Glutamatergic neuron (in vitro differentiated cells): ENCODE data around the gene RNF125. TPM values are rescaled to one million over a fixed set of nuclear protein-coding genes. Genes with fewer than 3 reads are reported as not detected.

Source experiments
- DNase-seq: peaks from one replicate; pipeline ENCODE4 v3.0.0; 2022
- H3K27ac Mint-ChIP-seq: one replicate; pipeline ENCODE4 v1.8.0; 2020; ENCODE audit warnings: mild to moderate bottlenecking, mixed read lengths, inconsistent platforms; ENCODE audit not compliant: unreplicated experiment
- H3K27me3 Mint-ChIP-seq: one replicate; pipeline ENCODE4 v1.8.0; 2020; ENCODE audit warnings: mild to moderate bottlenecking, moderate library complexity, mixed read lengths, inconsistent platforms; ENCODE audit not compliant: unreplicated experiment
- H3K36me3 Mint-ChIP-seq: one replicate; pipeline ENCODE4 v1.8.0; 2020; ENCODE audit warnings: mild to moderate bottlenecking, mixed read lengths, inconsistent platforms; ENCODE audit not compliant: unreplicated experiment
- H3K4me1 Mint-ChIP-seq: one replicate; pipeline ENCODE4 v1.8.0; 2020; ENCODE audit warnings: mild to moderate bottlenecking, low read depth, mixed read lengths, inconsistent platforms; ENCODE audit not compliant: unreplicated experiment
- H3K4me3 Mint-ChIP-seq: one replicate; pipeline ENCODE4 v1.8.0; 2020; ENCODE audit warnings: mild to moderate bottlenecking, mixed read lengths, inconsistent platforms; ENCODE audit not compliant: unreplicated experiment
- H3K9me3 Mint-ChIP-seq: one replicate; pipeline ENCODE4 v1.8.0; 2020; ENCODE audit warnings: mild to moderate bottlenecking, moderate library complexity, mixed read lengths, inconsistent platforms; ENCODE audit not compliant: unreplicated experiment
- CTCF ChIP-seq: fragments of 200-600 bp; sonication (generic); IDR thresholded peaks from one replicate; pipeline ENCODE4 v1.5.0; 2021; ENCODE audit not compliant: partially characterized antibody, unreplicated experiment
- total RNA-seq: library from RNA; stranded (reverse); fragmentation: NEBNext Ultra II Directional; extraction: Animal tissue kit (Norgen Biotek cat#: 25700); gene quantifications from one replicate; pipeline ENCODE4 v1.2.1, GENCODE V29; 2021; ENCODE audit not compliant: unreplicated experiment

Gene RNF125
- total RNA-seq, 1 donor from 2014 or later, result 1.5 TPM

GRCh38 chr18:32025744-32026143 is 7.1 kb downstream of the RNF125 start:
- Mint-ChIP-seq H3K36me3 (no peaks in the 10 kb centered on the region), H3K4me1 (no peaks in the 10 kb centered on the region), H3K4me3 (no peak overlapping the region), H3K9me3 (no peaks in the 10 kb centered on the region), H3K27ac (no peak overlapping the region), H3K27me3 (peaks cover 2% of the 10 kb centered on the region)
- no peak for DNase-seq
- TF ChIP-seq CTCF, result no peak

- Mint-ChIP-seq H3K9me3 (no peaks in the 10 kb centered on the region), H3K27me3 (peaks cover 2% of the 10 kb centered on the region), H3K4me3 (no peak overlapping the region), H3K36me3 (no peaks in the 10 kb centered on the region), H3K27ac (no peak overlapping the region), H3K4me1 (no peaks in the 10 kb centered on the region)
- no peak for DNase-seq
- no peak for TF ChIP-seq CTCF
These were observed 8.0 kb downstream of the RNF125 start for GRCh38 chr18:32026491-32027086.

- H3K4me3 Mint-ChIP-seq, result no peak overlapping the region
- H3K36me3 Mint-ChIP-seq, result no peaks in the 10 kb centered on the region
- DNase-seq, result no peak
- H3K27me3 Mint-ChIP-seq, result peaks cover 2% of the 10 kb centered on the region
- TF ChIP-seq CTCF, result no peak
- no peaks in the 10 kb centered on the region for H3K4me1 Mint-ChIP-seq
- no peak overlapping the region for H3K27ac Mint-ChIP-seq
- no peaks in the 10 kb centered on the region for H3K9me3 Mint-ChIP-seq
These were observed 10.9 kb downstream of the RNF125 start for GRCh38 chr18:32029558-32029957.

GRCh38 chr18:32032609-32033008 is 14.0 kb downstream of the RNF125 start:
- Mint-ChIP-seq H3K27me3 (no peaks in the 10 kb centered on the region), H3K36me3 (no peaks in the 10 kb centered on the region), H3K27ac (no peak overlapping the region), H3K9me3 (peaks cover under 1% of the 10 kb centered on the region), H3K4me3 (no peak overlapping the region), H3K4me1 (no peaks in the 10 kb centered on the region)
- no peak for TF ChIP-seq CTCF
- DNase-seq, result no peak

- no peak for DNase-seq
- no peaks in the 10 kb centered on the region for H3K4me1 Mint-ChIP-seq
- TF ChIP-seq CTCF, result no peak
- no peak overlapping the region for H3K4me3 Mint-ChIP-seq
- no peak overlapping the region for H3K27ac Mint-ChIP-seq
- no peaks in the 10 kb centered on the region for H3K36me3 Mint-ChIP-seq
- no peaks in the 10 kb centered on the region for H3K27me3 Mint-ChIP-seq
- peaks cover 1% of the 10 kb centered on the region for H3K9me3 Mint-ChIP-seq
These were observed 18.0 kb downstream of the RNF125 start for GRCh38 chr18:32036506-32037180.
